ENCODE data around the gene SLC26A1.

The SLC26A1 gene

GRCh38 chr4:964346-965025, 28.7 kb downstream of the SLC26A1 start:
- no peak for DNase-seq (ENCODE audit: low spot score)

DNA sequence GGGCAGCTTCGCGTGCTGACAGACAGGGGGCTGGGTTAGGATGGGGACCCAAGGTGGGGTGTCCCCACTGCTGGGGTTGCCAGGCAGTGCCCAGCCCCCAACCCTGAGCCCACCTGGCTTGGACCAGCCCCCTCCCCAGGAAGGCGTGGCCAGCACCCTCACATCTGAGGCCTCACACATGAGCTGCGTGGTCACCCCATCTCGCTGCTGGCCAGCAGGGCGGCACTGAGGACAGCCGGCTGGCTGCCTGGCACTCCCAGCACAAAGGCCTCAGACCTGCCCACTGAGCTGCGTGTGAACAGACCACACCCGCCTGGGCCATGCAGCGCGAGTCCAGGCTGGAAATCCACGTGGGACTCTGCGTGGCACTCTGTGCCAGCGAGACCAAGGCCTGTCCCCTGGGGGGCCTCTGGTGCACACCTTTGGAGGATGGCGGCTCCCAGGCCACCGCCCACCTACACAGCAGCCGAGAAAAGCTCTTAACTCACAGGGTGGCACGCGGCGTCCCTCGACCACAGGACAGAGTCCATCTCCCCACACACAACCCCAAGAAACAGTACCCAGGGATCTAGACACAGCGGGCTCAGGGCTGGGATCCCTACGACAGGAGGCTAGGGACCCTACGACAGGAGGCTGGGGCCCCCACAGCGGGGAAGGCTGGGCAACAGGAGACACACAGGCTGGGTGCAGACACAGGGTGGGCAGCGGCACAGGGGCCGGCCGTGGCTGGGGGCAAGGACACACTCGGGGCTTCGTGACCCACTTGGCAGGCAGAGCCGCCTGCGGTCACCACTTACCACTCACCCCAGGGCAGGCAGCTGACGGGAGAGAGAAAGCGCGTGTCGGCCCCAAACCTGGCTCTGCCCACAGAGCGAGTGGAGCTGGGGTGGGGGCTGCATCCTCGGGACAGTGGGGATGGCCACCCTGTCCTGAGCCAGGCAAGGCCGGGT, 29.7 kb downstream of the SLC26A1 start:
- no peak for DNase-seq (ENCODE audit: low spot score)

DNA sequence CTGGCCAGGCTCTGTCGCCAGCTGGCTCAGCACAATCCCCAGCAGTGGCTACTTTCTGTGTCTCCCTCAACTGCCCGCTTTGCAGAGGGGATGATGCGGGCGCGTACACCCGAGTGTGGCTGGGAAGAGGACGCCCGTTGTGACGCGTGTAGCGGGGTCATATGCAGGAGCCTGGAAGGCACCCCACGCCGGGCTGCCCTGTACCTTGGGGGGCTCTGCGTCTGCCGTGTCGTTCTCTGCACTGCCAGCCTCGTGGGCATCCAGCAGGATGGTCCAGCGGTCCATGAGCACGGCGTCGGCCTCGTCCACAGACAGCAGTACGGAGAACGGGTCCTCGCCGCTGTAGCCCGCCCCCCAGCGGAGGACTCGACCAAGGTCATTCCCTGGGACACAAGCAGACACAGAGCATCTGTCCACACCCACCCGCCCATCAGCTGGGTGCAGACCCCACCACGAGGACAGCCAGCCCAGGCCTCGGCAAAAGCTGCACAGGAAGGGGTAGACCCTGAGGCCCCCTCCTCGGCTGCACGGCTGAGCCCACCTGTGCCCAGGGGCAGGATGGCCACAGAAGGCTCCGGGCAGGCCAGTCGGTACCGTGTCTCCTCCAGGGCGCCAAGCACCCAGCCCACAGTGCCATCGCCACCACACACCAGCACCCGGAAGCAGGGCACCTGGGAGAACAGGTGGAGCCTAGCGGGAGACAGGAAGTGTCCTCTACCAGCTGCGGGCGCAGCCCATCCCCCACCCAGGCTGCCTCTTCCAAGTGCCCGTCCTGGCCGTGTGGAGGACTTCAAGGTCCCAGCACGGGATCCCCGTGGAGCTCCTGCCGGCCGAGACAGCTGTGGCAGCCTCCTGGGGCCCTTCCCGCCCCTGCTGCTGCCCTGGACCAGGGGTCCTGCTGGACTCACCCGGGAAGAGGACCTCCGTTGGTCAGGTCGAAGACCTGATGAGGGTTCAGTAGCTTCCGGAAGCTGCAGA, 30.7 kb downstream of the SLC26A1 start:
- DNase-seq (ENCODE audit: low spot score) = no peak

- DNase-seq (ENCODE audit: low spot score) = no peak
These were observed 31.6 kb downstream of the SLC26A1 start for GRCh38 chr4:961351-962230.

GRCh38 chr4:960636-961350, 32.4 kb downstream of the SLC26A1 start:
- no peak for DNase-seq (ENCODE audit: low spot score)

GRCh38 chr4:960140-960635, 33.0 kb downstream of the SLC26A1 start:
- DNase-seq (ENCODE audit: low spot score) = no peak

DNA sequence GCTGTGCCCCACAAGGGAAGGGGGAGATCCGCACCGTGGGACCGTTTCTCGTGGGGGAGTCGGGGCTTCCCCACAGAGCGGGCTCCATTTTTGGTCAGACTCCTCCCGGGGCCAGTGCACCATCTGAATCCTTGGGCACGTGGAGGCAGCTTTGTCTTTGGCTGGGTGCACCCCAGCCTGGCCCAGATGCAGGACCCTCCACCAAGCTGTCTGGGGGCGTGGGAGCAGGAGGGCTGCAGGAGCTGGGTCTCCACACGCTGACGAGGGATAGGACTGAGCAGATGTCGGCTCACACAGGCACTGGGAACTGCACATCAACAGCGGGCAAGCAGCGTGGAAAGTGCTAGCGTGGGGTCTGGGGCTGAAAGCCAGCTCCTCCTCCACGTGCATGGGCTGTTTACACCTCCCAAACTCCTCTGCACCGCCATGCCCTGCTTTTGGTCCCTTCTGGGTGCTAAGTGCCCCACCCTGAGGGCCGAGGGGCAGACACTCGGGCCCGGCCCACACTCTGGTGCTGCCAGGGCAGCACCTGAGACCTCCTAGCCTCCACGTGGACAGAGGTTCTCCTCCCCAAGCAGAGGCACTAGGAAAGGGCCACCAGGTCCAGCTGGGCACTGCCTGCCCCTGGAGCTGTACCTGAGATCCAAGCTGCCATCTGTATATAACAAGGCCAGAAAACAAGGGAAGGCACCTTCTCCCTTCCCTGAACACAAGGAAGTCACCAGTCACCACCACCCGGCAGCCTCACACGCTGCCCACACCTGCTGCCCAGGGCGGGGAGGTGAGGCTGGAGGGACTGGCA, 33.7 kb downstream of the SLC26A1 start:
- no peak for DNase-seq (ENCODE audit: low spot score)

- no peak for DNase-seq (ENCODE audit: low spot score)
These were observed 34.4 kb downstream of the SLC26A1 start for GRCh38 chr4:958696-959337.

GRCh38 chr4:958314-958665, 34.9 kb downstream of the SLC26A1 start:
- DNase-seq (ENCODE audit: low spot score) = no peak

DNA sequence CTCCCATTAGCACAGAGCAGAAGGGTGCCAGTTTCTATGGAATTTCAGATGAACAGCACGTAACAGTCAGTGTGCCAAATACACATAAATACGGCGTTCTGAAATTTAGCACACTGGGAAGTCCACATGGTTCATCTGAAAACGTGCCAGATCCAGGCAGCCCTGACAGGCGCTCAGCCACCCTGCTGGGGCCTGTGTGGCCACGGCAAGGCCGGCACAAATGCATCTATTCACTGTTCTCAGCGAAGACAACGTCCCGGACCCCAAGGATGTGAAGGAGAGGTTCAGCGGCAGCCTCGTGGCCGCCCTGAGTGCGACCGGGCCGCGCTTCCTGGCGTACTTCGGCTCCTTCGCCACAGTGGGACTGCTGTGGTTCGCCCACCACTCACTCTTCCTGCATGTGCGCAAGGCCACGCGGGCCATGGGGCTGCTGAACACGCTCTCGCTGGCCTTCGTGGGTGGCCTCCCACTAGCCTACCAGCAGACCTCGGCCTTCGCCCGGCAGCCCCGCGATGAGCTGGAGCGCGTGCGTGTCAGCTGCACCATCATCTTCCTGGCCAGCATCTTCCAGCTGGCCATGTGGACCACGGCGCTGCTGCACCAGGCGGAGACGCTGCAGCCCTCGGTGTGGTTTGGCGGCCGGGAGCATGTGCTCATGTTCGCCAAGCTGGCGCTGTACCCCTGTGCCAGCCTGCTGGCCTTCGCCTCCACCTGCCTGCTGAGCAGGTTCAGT, 35.5 kb downstream of the SLC26A1 start:
- no peak for DNase-seq (ENCODE audit: low spot score)

DNA sequence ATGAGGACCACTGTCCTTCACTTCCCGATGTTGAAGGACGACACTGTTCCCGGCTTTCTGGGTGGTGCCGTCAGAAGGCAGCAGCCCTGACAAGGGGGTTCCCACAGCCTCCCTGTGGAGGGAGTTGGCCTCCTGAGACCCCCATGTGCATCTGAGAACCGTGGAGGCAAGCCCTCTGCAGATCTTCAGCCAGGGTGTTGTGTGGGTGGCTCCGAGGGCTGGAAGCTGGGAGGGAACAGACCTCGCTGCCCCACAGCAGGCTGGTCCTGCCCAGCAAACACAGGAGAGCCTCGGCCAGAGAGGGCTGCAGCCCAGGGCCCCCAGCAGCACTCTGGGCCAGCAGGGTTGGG, 36.0 kb downstream of the SLC26A1 start:
- DNase-seq (ENCODE audit: low spot score) = no peak

GRCh38 chr4:956531-957230, 36.5 kb downstream of the SLC26A1 start:
- no peak for DNase-seq (ENCODE audit: low spot score)

GRCh38 chr4:955931-956381, 37.2 kb downstream of the SLC26A1 start:
- no peak for DNase-seq (ENCODE audit: low spot score)

DNA sequence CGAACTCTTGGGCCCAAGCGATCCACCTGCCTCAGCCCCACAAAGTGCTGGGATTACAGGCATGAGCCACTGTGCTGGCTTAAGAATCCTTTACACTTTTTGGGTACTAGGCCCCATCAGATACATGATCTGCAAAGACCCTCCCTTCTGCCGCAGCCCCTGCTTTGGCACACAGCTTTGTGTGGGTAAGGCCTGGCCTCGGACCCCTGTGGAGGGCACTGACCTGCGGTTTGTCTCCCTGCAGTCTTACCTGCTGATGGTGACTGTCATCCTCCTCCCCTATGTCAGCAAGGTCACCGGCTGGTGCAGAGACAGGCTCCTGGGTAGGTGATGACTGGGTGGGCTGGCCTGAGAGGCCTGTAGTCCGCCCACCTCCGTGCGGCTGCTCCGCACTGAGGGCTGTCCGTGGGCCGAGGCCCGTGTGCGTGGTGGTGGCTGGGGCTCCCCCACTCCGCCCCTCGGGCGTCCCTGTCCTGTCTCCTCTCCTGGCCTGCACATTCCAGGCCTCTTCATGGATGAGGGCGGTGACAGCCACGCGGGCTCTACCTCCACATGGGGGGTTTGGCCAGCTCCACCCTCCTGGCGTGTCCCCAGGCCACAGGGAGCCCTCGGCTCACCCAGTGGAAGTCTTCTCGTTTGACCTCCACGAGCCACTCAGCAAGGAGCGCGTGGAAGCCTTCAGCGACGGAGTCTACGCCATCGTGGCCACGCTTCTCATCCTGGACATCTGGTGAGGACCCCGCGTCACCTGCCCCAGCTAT, 37.9 kb downstream of the SLC26A1 start:
- no peak for DNase-seq (ENCODE audit: low spot score)

DNA sequence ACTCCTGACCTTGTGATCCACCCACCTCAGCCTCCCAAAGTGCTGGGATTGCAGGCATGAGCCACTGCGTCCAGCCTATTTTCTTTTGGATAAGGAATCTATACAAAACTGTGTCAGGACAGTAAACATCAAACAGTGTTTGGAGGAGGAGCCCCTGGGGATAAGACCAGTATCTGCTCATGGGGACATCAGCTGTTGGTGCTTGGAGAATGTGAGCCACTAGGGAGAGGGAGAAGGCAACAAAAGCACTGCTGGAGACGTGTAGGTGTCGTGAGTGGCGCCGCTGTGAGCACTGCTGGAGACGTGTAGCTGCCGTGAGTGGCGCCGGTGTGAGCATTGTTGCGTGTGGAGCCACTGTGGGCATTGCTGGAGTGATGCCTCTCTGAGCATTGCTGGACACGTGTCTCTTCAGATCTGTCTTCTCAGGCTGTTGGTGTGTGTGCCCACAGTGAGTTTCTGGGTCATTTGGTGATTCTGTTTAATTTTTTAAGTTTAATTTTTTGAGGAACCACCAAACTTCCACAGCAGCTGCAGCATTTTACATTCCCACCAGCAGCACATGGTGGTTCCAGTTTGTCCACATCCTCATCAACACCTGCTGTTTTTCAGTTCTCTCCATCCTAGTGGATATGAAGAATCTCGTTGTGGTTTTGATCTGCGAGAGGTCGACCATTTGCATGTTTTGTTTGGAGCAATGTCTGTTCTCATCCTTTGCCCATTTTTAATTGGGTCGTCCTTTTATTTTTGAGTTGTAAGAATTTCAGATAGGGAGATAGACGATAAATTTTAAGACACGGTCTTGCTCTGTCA, 38.8 kb downstream of the SLC26A1 start:
- DNase-seq (ENCODE audit: low spot score) = no peak

- DNase-seq (ENCODE audit: low spot score) = no peak
These were observed 39.7 kb downstream of the SLC26A1 start for GRCh38 chr4:953574-953915.

Measured in hematopoietic multipotent progenitor cell treated with erythropoietin and hydrocortisone succinate and interleukin-3 and kit ligand, for 17 days (in vitro differentiated cells).